ENCODE measurements around the gene MGA.

DNA sequence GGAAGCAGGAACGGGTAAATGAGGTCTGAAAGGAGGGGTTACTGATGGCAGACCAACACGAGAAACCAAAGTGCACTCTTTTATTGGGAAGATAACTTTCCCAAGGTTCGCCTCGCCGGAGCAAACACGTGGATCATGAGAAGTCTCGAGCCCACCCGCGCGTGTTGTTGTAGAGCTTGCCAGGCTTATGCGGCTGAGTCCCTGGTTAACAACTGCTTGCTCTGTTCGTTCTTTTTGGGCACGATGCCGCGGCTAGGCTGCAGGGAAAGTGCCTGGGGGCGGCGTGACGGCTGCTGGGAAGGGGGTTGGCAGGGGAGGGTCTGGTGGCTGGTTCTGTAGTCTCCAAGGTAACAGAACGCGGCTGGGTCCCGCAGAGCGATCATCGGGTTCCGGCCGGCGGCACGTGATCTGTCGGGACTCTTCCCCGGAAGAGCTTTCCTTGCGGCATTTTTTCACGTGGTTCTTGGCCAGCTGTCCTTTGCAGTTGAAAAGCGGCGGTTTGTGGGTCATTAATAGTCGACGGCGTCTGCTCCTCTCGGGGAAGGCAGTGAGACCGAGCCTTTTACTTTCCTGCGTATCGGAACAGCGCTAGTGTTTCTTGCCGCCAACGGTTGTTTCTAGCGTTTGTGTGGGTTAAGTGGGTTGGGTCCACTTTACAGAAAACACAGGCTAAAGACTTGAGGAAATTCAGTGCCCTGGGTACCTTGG is 1.5 kb downstream of the MGA start:
- TF ChIP-seq POLR2AphosphoS5 (IDR thresholded peaks at IDR 0.05; ENCODE audit: low read depth) (peak; percentile 69), GABPA (IDR thresholded peaks at IDR 0.05; ENCODE audit: low read depth) (peak; percentile 45), REST (IDR thresholded peaks at IDR 0.05; ENCODE audit: insufficient replicate concordance, low read depth) (peak; percentile 56)
- TF ChIP-seq, protein P1, sequence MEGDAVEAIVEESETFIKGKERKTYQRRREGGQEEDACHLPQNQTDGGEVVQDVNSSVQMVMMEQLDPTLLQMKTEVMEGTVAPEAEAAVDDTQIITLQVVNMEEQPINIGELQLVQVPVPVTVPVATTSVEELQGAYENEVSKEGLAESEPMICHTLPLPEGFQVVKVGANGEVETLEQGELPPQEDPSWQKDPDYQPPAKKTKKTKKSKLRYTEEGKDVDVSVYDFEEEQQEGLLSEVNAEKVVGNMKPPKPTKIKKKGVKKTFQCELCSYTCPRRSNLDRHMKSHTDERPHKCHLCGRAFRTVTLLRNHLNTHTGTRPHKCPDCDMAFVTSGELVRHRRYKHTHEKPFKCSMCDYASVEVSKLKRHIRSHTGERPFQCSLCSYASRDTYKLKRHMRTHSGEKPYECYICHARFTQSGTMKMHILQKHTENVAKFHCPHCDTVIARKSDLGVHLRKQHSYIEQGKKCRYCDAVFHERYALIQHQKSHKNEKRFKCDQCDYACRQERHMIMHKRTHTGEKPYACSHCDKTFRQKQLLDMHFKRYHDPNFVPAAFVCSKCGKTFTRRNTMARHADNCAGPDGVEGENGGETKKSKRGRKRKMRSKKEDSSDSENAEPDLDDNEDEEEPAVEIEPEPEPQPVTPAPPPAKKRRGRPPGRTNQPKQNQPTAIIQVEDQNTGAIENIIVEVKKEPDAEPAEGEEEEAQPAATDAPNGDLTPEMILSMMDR (IDR thresholded peaks at IDR 0.05; ENCODE audit: insufficient read depth, low read length), result no peak

Data from HL-60 (cell line).